B cell (primary cell): ENCODE results near the gene FHIT. TPM values are rescaled to one million over a fixed set of nuclear protein-coding genes. Genes with fewer than 3 reads are reported as not detected.

Experiments
- ATAC-seq: fragments of 200-7000 bp; cut with Tn5 transposase; one replicate; pipeline ENCODE4 v1.10.0; 2021; ENCODE audit warnings: low read depth, mild to moderate bottlenecking, moderate number of reproducible peaks, moderate library complexity
- CTCF ChIA-PET: fragments of 350-600 bp; sonication (Branson Sonifier 250); formaldehyde crosslinking; loops from one replicate; lab custom pipeline; 2021; ENCODE audit warnings: antibody characterized with exemption, inconsistent platforms; lab: Charles Lee
- POLR2A ChIA-PET: fragments of 350-600 bp; sonication (Branson Sonifier 250); formaldehyde crosslinking; loops from one replicate; lab custom pipeline; 2021; ENCODE audit warnings: antibody characterized with exemption; lab: Charles Lee
- DNase-seq: peaks from one replicate; pipeline ENCODE4 v3.0.0; 2013
- H2AFZ ChIP-seq: 2 replicates; pipeline ENCODE4 v1.6.1; 2012; ENCODE audit warnings: mild to moderate bottlenecking, low read depth, low read length; ENCODE audit not compliant: insufficient read depth, poor library complexity, severe bottlenecking
- H3K27ac ChIP-seq, 2 donors: 1 replicate in 1 of 2; 2 replicates in 1 of 2; pipeline ENCODE4 v1.5.1; 2012 to 2013; ENCODE audit warnings: low read length in 2 of 2, mild to moderate bottlenecking in 2 of 2, moderate library complexity in 1 of 2
- H3K27me3 ChIP-seq, 4 experiments: fragments of 200-600 bp in 1 of 4; sonication (generic) in 1 of 4; replicated peaks in 1 of 4; 1 replicate in 2 of 4; 2 replicates in 2 of 4; pipeline versions ENCODE4 v1.6.1 to v1.7.0; 2013 to 2016; ENCODE audit warnings: low read length in 3 of 4, mild to moderate bottlenecking in 2 of 4, mixed read lengths in 1 of 4, moderate library complexity in 1 of 4; ENCODE audit not compliant: insufficient read depth in 4 of 4, control insufficient read depth in 3 of 4; ENCODE audit errors: control extremely low read depth in 1 of 4
- H3K36me3 ChIP-seq, 2 experiments: replicated peaks in 1 of 2; 1 replicate in 1 of 2; 2 replicates in 1 of 2; pipeline versions ENCODE4 v1.6.1 to v1.7.1; 2013; ENCODE audit warnings: low read length in 1 of 2; ENCODE audit not compliant: insufficient read depth in 2 of 2, control insufficient read depth in 1 of 2; ENCODE audit errors: control extremely low read depth in 1 of 2, extremely low read depth in 1 of 2
- H3K4me1 ChIP-seq, 2 donors: fragments of 200-600 bp in 1 of 2; sonication (generic) in 1 of 2; 1 replicate in 1 of 2; 2 replicates in 1 of 2; pipeline versions ENCODE4 v1.5.1 to v1.6.1; 2013 to 2017; ENCODE audit warnings: low read length in 2 of 2; ENCODE audit not compliant: control insufficient read depth in 2 of 2, insufficient read depth in 2 of 2
- H3K4me2 ChIP-seq: replicated peaks from 2 replicates; pipeline ENCODE3; 2012; ENCODE audit warnings: mild to moderate bottlenecking, low read depth, low read length; ENCODE audit not compliant: poor library complexity, severe bottlenecking
- H3K4me3 ChIP-seq, 5 experiments: fragments of 200-600 bp in 1 of 5; sonication (generic) in 1 of 5; 1 replicate in 3 of 5; 2 replicates in 2 of 5; pipeline versions ENCODE4 v1.5.1 to v1.7.0; 2011 to 2016; ENCODE audit warnings: low read length in 4 of 5, mild to moderate bottlenecking in 4 of 5, low read depth in 2 of 5, control low read depth in 1 of 5, moderate library complexity in 1 of 5; ENCODE audit not compliant: insufficient read depth in 1 of 5; ENCODE audit errors: control extremely low read depth in 1 of 5, extremely low read depth in 1 of 5
- H3K79me2 ChIP-seq: fragments of 200-600 bp; sonication (generic); one replicate; pipeline ENCODE4 v1.6.0; 2016; ENCODE audit warnings: low read length; ENCODE audit not compliant: control insufficient read depth, insufficient read depth
- H3K9ac ChIP-seq: fragments of 200-600 bp; sonication (generic); 2 replicates; pipeline ENCODE4 v1.6.1; 2017; ENCODE audit warnings: mild to moderate bottlenecking, low read length, moderate library complexity
- H3K9me3 ChIP-seq, 3 donors: one replicate each; pipeline versions ENCODE4 v1.6.1 to v1.7.1; 2013; ENCODE audit warnings: low read length in 2 of 3; ENCODE audit not compliant: control insufficient read depth in 2 of 3, insufficient read depth in 1 of 3; ENCODE audit errors: control extremely low read depth in 1 of 3
- H4K20me1 ChIP-seq: 2 replicates; pipeline ENCODE4 v1.6.0; 2012; ENCODE audit warnings: mild to moderate bottlenecking, low read length; ENCODE audit not compliant: insufficient read depth, control insufficient read depth, poor library complexity, severe bottlenecking
- H3K27ac Mint-ChIP-seq: one replicate; pipeline ENCODE4 v1.8.0; 2021; ENCODE audit warnings: mixed read lengths
- H3K27me3 Mint-ChIP-seq: one replicate; pipeline ENCODE4 v1.8.0; 2021; ENCODE audit warnings: mixed read lengths
- H3K4me1 Mint-ChIP-seq: one replicate; pipeline ENCODE4 v1.8.0; 2021; ENCODE audit warnings: mixed read lengths
- H3K4me3 Mint-ChIP-seq: one replicate; pipeline ENCODE4 v1.8.0; 2021; ENCODE audit warnings: mixed read lengths
- H3K9me3 Mint-ChIP-seq: one replicate; pipeline ENCODE4 v1.8.0; 2022; ENCODE audit warnings: mixed read lengths; ENCODE audit not compliant: insufficient read depth
- CTCF ChIP-seq: fragments of 200-600 bp; IDR thresholded peaks from one replicate; pipeline ENCODE4 v1.8.0; 2022; ENCODE audit warnings: antibody characterized with exemption, mild to moderate bottlenecking
- EZH2 ChIP-seq: IDR thresholded peaks from 2 replicates; pipeline ENCODE4 v1.6.1; 2012; ENCODE audit warnings: borderline replicate concordance, low read depth, mild to moderate bottlenecking, moderate library complexity, low read length; ENCODE audit not compliant: insufficient read depth, poor library complexity, severe bottlenecking
- WGBS: methylation state at CpG from one replicate; pipeline ENCODE4 v1.1.5; 2013; ENCODE audit warnings: missing lambda C conversion rate; ENCODE audit not compliant: insufficient coverage; 5-methylcytosine and 5-hydroxymethylcytosine counted together
- intact Hi-C: fragments of 100-400 bp; cut with micrococcal nuclease; formaldehyde crosslinking; loops from one replicate; pipeline ENCODE4 v1.10.0; 2022
- polyA plus RNA-seq: library from polyadenylated mRNA; depleted of rRNA; stranded (reverse); fragments of >200 nt; gene quantifications from 2 replicates; pipeline ENCODE4 v1.2.3, GENCODE V29; 2012
- total RNA-seq, 2 donors: library from RNA; stranded (reverse); fragments of 120-200 nt in 1 of 2; gene quantifications; 1 replicate in 1 of 2; 2 replicates in 1 of 2; pipeline versions ENCODE4 v1.2.3 to v1.2.4, GENCODE V29; 2013 to 2022

The FHIT gene
- total and polyA plus RNA-seq, 2 donors (not counting 1 experiment from before 2014, with no cell fraction given) = 1.7 to 7.8 TPM

- Histone ChIP-seq H3K4me2 (no peak overlapping the region), H3K4me1 (no peaks in the 10 kb centered on the region), H3K9me3 (no peaks in the 10 kb centered on the region), H3K79me2 (no peaks in the 10 kb centered on the region), H3K27me3 (no peaks in the 10 kb centered on the region), H4K20me1 (no peaks in the 10 kb centered on the region), H3K4me3 (no peak overlapping the region), H2AFZ (no peak overlapping the region), H3K36me3 (no peaks in the 10 kb centered on the region), H3K9ac (no peak overlapping the region), H3K27ac (no peak overlapping the region)
- ATAC-seq (no peak), DNase-seq (no peak)
- TF ChIP-seq EZH2 (no peak), CTCF (no peak)
- WGBS = 58% methylated on average over 2 of the region's 3 CpGs
- ChIA-PET POLR2A (no interaction called here), CTCF (no interaction called here)
- Mint-ChIP-seq H3K4me3 (no peak overlapping the region), H3K9me3 (no peaks in the 10 kb centered on the region), H3K4me1 (no peaks in the 10 kb centered on the region), H3K27ac (no peak overlapping the region), H3K27me3 (no peaks in the 10 kb centered on the region)
- intact Hi-C loops = no loop called here
These were observed 1355.3 kb downstream of the FHIT start for GRCh38 chr3:59895972-59896371.

- H4K20me1 ChIP-seq = no peaks in the 10 kb centered on the region
- ATAC-seq (no peak), DNase-seq (no peak)
- no peaks in the 10 kb centered on the region for H3K27me3 ChIP-seq
- no peak overlapping the region for H3K4me2 ChIP-seq
- Mint-ChIP-seq H3K27me3 (no peaks in the 10 kb centered on the region), H3K4me3 (no peak overlapping the region), H3K4me1 (no peaks in the 10 kb centered on the region), H3K27ac (no peak overlapping the region), H3K9me3 (no peaks in the 10 kb centered on the region)
- no peaks in the 10 kb centered on the region for H3K36me3 ChIP-seq
- ChIA-PET POLR2A (no interaction called here), CTCF (no interaction called here)
- no peak overlapping the region for H3K4me3 ChIP-seq
- no peaks in the 10 kb centered on the region for H3K4me1 ChIP-seq
- no peak overlapping the region for H3K27ac ChIP-seq
- H3K9me3 ChIP-seq = no peaks in the 10 kb centered on the region
- WGBS = no CpG with 5 or more reads among the region's 2 CpGs
- no peak for TF ChIP-seq EZH2
- no peak for TF ChIP-seq CTCF
- intact Hi-C loops = no loop called here
- H3K79me2 ChIP-seq = no peaks in the 10 kb centered on the region
- H3K9ac ChIP-seq = no peak overlapping the region
- no peak overlapping the region for H2AFZ ChIP-seq
These were observed 1356.7 kb downstream of the FHIT start for GRCh38 chr3:59894425-59895121.
